RWPE1 (cell line): Measurements from ENCODE around the gene PRDM10.

Source experiments
- CTCF ChIA-PET: fragments of 350-600 bp; sonication (Branson Sonifier 250); formaldehyde crosslinking; extraction: SDS; loops from one replicate; lab custom pipeline; 2021; lab: Yijun Ruan, JAX
- POLR2A ChIA-PET: fragments of 400-600 bp; formaldehyde crosslinking; extraction: SDS; loops from one replicate; lab custom pipeline; 2020; ENCODE audit warnings: antibody characterized with exemption; ENCODE audit not compliant: low non-redundant PET; lab: Yijun Ruan, JAX
- DNase-seq: peaks from one replicate; pipeline ENCODE4 v3.0.0; 2012; ENCODE audit warnings: low spot score
- H3K27ac ChIP-seq: fragments of 450-650 bp; 2 replicates; pipeline ENCODE4 v1.5.1; 2017
- TF ChIP-seq, protein P1 (sequence below): fragments of 450-650 bp; conservative IDR thresholded peaks from 2 replicates; pipeline ENCODE4 v1.5.1; 2017; ENCODE audit warnings: low read depth, mild to moderate bottlenecking

PRDM10 gene

DNA sequence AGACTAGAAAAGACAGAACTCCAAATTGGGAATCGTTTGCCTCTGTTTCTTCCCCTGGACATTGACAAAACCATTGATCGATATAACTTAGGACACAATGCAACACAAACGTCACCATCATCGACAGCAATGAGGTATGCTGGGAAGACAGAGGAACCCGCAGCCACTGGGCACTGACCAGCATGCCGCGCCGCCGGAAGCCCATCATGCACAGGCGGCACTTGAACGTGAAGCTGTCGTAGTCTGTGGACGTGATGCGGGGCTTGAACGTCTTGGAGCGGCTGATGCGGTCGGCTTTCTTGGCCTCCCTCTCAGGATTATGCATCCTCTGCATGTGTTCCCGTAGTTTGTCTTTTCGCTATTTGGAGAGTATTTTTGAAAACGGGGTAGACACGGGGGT is 84.3 kb downstream of the PRDM10 start:
- no peak overlapping the region for H3K27ac ChIP-seq
- CTCF ChIA-PET: no interaction called here
- DNase-seq: no peak
- TF ChIP-seq, protein P1, sequence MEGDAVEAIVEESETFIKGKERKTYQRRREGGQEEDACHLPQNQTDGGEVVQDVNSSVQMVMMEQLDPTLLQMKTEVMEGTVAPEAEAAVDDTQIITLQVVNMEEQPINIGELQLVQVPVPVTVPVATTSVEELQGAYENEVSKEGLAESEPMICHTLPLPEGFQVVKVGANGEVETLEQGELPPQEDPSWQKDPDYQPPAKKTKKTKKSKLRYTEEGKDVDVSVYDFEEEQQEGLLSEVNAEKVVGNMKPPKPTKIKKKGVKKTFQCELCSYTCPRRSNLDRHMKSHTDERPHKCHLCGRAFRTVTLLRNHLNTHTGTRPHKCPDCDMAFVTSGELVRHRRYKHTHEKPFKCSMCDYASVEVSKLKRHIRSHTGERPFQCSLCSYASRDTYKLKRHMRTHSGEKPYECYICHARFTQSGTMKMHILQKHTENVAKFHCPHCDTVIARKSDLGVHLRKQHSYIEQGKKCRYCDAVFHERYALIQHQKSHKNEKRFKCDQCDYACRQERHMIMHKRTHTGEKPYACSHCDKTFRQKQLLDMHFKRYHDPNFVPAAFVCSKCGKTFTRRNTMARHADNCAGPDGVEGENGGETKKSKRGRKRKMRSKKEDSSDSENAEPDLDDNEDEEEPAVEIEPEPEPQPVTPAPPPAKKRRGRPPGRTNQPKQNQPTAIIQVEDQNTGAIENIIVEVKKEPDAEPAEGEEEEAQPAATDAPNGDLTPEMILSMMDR: no peak
- POLR2A ChIA-PET: no interaction called here

- TF ChIP-seq, protein P1: no peak
- ChIA-PET POLR2A (no interaction called here), CTCF (no interaction called here)
- H3K27ac ChIP-seq: no peak overlapping the region
- DNase-seq: no peak
These were observed 85.4 kb downstream of the PRDM10 start for GRCh38 chr11:129917231-129917630.

DNA sequence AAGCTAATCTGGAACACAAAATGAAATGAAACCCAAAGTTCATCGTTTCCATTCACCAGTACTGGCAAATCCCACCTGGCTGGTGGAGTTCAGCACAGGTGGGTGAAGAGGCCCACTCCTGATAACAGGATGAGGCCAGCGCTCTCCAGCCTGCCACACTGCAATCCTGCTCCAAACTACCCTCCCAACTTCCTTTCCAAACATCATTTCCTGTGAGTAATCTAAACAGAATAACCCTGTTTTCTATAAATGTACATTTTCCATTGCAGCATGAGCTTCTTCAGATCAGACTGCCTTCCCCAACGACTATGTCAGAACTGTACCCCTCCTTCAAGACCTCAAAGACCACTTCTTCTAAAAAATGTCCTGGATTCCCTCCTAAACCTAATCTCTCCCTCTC is 91.3 kb downstream of the PRDM10 start:
- TF ChIP-seq, protein P1: no peak
- no peak overlapping the region for H3K27ac ChIP-seq
- POLR2A ChIA-PET: no interaction called here
- no peak for DNase-seq
- CTCF ChIA-PET: no interaction called here

- DNase-seq: no peak
- CTCF ChIA-PET: no interaction called here
- H3K27ac ChIP-seq: no peak overlapping the region
- TF ChIP-seq, protein P1: no peak
- POLR2A ChIA-PET: no interaction called here
These were observed 92.3 kb downstream of the PRDM10 start for GRCh38 chr11:129910360-129910759.

- TF ChIP-seq, protein P1: no peak
- no peak overlapping the region for H3K27ac ChIP-seq
- ChIA-PET POLR2A (no interaction called here), CTCF (no interaction called here)
- no peak for DNase-seq
These were observed 97.2 kb downstream of the PRDM10 start for GRCh38 chr11:129905402-129905801.

DNA sequence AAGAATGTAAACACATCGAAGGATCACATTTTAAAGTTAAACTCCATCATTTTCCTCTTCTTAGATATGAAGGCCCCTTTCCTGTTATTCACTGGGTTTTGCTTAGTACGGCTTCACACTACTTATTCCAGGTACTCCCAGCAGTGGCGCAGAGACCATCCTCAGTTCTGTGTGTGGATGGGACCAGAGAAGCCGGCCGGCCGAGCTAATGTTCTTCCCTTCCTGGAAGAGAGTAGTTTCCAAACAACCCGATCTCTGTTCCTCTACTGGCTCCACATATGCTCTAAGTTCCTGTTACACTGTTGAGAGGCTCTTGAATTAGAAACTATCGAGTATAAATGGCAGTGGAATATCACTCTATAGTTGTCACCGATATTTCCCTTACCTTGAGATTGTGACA is 106.6 kb downstream of the PRDM10 start:
- ChIA-PET CTCF (no interaction called here), POLR2A (interaction anchor here (0.5 kb wide), 1 partner anchor 39 kb away, joined by 7 read pairs; no protein-coding TSS in a partner anchor)
- TF ChIP-seq, protein P1: no peak
- no peak for DNase-seq
- peak overlapping the region; percentile 75 for H3K27ac ChIP-seq
